ENCODE data around the gene EXOSC10.
"Not testable (repeated sequence)": the region's sequence is repeated elsewhere in the genome, so short reads cannot be mapped to it uniquely, and the experiment has no call there.

DNA sequence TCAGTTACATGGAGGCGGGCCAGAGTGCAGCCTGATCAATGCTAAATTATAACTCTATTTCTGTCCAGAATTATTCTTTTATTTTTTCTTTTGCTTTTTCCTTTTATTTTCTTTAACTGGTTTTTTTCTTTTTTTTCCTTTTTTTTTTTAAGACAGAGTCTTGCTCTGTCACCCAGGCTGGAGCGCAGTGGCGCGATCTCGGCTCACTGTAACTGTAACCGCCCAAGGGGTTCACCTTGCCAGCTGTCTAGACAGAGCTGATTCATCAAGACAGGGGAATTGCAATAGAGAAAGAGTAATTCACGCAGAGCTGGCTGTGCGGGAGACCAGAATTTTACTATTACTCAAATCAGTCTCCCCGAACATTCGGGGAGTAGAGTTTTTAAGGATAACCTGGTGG lies 48.5 kb downstream of the EXOSC10 start:
- TF ChIP-seq, protein P1, sequence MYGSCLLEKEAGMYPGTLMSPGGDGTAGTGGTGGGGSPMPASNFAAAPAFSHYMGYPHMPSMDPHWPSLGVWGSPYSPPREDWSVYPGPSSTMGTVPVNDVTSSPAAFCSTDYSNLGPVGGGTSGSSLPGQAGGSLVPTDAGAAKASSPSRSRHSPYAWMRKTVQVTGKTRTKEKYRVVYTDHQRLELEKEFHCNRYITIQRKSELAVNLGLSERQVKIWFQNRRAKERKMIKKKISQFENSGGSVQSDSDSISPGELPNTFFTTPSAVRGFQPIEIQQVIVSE (CRISPR knock-in tag; IDR thresholded peaks at IDR 0.05; ENCODE audit: borderline replicate concordance), result not testable (repeated sequence)
- not testable (repeated sequence) for TF ChIP-seq KAT7 (CRISPR knock-in tag; IDR thresholded peaks at IDR 0.05; ENCODE audit: borderline replicate concordance)
- TF ChIP-seq, protein P2, sequence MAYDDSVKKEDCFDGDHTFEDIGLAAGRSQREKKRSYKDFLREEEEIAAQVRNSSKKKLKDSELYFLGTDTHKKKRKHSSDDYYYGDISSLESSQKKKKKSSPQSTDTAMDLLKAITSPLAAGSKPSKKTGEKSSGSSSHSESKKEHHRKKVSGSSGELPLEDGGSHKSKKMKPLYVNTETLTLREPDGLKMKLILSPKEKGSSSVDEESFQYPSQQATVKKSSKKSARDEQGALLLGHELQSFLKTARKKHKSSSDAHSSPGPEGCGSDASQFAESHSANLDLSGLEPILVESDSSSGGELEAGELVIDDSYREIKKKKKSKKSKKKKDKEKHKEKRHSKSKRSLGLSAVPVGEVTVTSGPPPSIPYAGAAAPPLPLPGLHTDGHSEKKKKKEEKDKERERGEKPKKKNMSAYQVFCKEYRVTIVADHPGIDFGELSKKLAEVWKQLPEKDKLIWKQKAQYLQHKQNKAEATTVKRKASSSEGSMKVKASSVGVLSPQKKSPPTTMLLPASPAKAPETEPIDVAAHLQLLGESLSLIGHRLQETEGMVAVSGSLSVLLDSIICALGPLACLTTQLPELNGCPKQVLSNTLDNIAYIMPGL (CRISPR knock-in tag; IDR thresholded peaks at IDR 0.05), result not testable (repeated sequence)
- TF ChIP-seq, protein P3, sequence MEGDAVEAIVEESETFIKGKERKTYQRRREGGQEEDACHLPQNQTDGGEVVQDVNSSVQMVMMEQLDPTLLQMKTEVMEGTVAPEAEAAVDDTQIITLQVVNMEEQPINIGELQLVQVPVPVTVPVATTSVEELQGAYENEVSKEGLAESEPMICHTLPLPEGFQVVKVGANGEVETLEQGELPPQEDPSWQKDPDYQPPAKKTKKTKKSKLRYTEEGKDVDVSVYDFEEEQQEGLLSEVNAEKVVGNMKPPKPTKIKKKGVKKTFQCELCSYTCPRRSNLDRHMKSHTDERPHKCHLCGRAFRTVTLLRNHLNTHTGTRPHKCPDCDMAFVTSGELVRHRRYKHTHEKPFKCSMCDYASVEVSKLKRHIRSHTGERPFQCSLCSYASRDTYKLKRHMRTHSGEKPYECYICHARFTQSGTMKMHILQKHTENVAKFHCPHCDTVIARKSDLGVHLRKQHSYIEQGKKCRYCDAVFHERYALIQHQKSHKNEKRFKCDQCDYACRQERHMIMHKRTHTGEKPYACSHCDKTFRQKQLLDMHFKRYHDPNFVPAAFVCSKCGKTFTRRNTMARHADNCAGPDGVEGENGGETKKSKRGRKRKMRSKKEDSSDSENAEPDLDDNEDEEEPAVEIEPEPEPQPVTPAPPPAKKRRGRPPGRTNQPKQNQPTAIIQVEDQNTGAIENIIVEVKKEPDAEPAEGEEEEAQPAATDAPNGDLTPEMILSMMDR (IDR thresholded peaks at IDR 0.05), result not testable (repeated sequence)
